ENCODE data around the gene ZNF304. TPM values are rescaled to one million over a fixed set of nuclear protein-coding genes. Genes with fewer than 3 reads are reported as not detected.
"Not testable (repeated sequence)": the region's sequence is repeated elsewhere in the genome, so short reads cannot be mapped to it uniquely, and the experiment has no call there.

ZNF304 gene
- total and polyA plus RNA-seq, 5 donors: 3.9 to 12.6 (median 10.2) TPM

DNA sequence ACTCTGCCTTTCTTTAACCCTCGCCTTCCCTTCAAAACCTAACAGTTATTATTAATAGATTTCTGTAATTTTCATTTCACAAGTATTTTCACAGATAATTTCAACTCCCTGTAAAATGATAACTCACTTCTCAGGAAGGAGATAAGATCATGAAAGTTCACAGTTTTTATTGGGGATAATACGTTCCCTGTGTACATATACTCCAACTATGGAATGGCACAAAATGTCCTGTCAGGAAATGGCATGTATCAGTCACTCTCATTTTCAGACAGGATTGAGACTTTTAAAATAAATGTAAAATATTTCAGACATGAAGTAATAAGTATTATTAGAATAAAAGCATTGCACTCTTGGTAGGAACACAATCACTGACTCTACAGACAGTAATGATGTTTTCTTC lies 11.3 kb downstream of the ZNF304 start:
- Histone ChIP-seq H3K9me3 (ENCODE audit: control insufficient read depth, low read length) (no peaks in the 10 kb centered on the region), H3K27me3 (ENCODE audit: control insufficient read depth, insufficient read depth) (no peaks in the 10 kb centered on the region), H3K4me1 (ENCODE audit: control insufficient read depth, insufficient read depth, low read length) (no peaks in the 10 kb centered on the region), H3K4me3 (ENCODE audit: low read length) (peak overlapping the region; percentile 39), H3K27ac (ENCODE audit: low read length) (peak overlapping the region; percentile 95)
- 59% methylated on average over 2 of the region's 2 CpGs for WGBS
- intact Hi-C loops (cut with DNase I): no loop called here
- no peak for DNase-seq
- no peak for ATAC-seq

- Histone ChIP-seq H3K4me3 (ENCODE audit: low read length) (peak within 1 kb of the TSS; percentile 84), H3K27me3 (ENCODE audit: control insufficient read depth, insufficient read depth) (no peaks in the 10 kb centered on the region), H3K27ac (ENCODE audit: low read length) (peak within 1 kb of the TSS; percentile 95), H3K4me1 (ENCODE audit: control insufficient read depth, insufficient read depth, low read length) (no peaks in the 10 kb centered on the region), H3K9me3 (ENCODE audit: control insufficient read depth, low read length) (no peaks in the 10 kb centered on the region)
- 2% methylated on average over 47 of the region's 47 CpGs for WGBS
- peak; percentile 94 to 97 for ATAC-seq
- peak; percentile 99 to 100 (median 100) for DNase-seq
- intact Hi-C loops (cut with DNase I): no loop called here
These were observed 12.1 kb downstream of the ZNF304 start, which contains the start of the genes TRAPPC2B and ZNF547 for GRCh38 chr19:57362997-57363687. TRAPPC2B (plus strand) TSS chr19:57363551; CDS start chr19:57364834, 1,283 bp downstream. ZNF547 (plus strand) TSS chr19:57363551; CDS start chr19:57368556, 5,005 bp downstream.

DNA sequence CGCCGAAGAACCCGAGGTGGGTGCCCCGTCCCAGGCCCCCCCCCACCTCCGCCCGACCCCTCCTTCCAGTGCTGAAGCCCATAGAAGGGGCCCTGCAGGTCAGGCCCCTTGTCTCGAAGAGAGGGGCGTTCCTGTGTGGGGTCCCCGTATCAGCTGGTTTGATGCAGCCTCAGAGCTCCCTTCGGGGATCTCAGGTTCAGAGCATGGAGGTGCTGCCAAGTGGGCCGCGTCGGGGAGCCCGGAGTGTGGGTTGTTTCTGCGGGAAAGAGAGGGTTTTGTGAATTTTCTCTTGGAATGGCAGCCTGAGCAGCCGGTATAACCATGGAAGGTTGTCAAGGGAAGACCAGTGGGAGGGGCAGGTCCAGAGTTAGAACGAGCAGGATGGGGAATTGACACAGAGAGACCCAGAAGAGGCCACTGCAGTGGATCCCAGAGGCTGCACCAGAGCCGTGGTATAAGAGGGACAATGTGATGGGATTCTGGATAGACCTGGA lies 12.7 kb downstream of the ZNF304 start:
- peak in 1 of 2 donors; percentile 9 for ATAC-seq
- intact Hi-C loops (cut with DNase I): no loop called here

DNA sequence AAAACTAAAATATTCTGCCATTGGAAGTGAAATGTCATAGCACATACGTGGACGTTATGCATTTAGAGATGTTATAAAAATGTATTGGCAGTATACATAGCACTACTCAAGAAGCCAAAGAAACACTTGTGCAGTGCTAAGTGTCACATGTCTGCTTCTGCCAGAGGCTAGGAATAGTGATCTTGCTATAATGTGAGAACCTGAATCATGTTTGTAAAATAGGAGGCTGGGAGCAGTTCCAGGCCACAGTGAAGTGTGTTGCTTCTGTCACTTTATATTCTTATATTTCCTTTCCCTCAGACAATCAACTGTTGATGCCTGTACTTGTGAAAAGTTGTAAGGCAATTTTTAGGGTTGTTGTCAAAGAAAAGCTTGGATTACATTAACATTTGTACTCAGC lies 15.7 kb downstream of the ZNF304 start:
- no peaks in the 10 kb centered on the region for H3K9me3 ChIP-seq (ENCODE audit: control insufficient read depth, low read length)
- intact Hi-C loops (cut with DNase I): no loop called here
- H3K4me1 ChIP-seq (ENCODE audit: control insufficient read depth, insufficient read depth, low read length): no peaks in the 10 kb centered on the region
- no peak overlapping the region for H3K27ac ChIP-seq (ENCODE audit: low read length)
- H3K4me3 ChIP-seq (ENCODE audit: low read length): no peak overlapping the region
- DNase-seq (no peak), ATAC-seq (no peak)
- H3K27me3 ChIP-seq (ENCODE audit: control insufficient read depth, insufficient read depth): no peaks in the 10 kb centered on the region
- WGBS: 85% methylated on average over 2 of the region's 2 CpGs

More for the DNA sequence above, 12.7 kb downstream of the ZNF304 start:
- DNase-seq: peak in 1 of 3 donors; percentile 64
- Histone ChIP-seq H3K4me3 (ENCODE audit: low read length) (peak overlapping the region; percentile 84), H3K27me3 (ENCODE audit: control insufficient read depth, insufficient read depth) (no peaks in the 10 kb centered on the region), H3K9me3 (ENCODE audit: control insufficient read depth, low read length) (no peaks in the 10 kb centered on the region), H3K27ac (ENCODE audit: low read length) (peak overlapping the region; percentile 91), H3K4me1 (ENCODE audit: control insufficient read depth, insufficient read depth, low read length) (no peaks in the 10 kb centered on the region)
- under 1% methylated on average over 18 of the region's 18 CpGs for WGBS

DNA sequence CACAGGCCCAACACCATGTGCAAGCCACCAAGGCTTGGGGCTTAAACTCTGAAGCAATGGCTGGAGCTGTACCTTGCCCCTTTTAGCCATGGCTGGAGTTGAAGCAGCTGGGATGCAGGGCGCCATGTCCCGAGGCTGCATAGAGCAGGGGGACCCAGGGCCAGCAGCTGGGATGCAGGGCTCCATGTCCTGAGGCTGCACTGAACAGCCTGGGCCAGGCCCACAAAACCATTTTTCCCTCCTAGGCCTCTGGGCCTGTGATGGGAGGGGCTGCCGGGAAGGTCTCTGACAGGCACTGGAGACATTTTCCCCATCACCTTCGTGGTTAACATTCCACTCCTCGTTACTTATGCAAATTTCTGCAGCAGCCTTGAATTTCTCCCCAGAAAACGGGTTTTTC lies 23.1 kb downstream of the ZNF304 start:
- intact Hi-C loops (cut with DNase I): no loop called here
- Histone ChIP-seq H3K4me3 (ENCODE audit: low read length) (no peak overlapping the region), H3K9me3 (ENCODE audit: control insufficient read depth, low read length) (peaks cover 8% of the 10 kb centered on the region), H3K27ac (ENCODE audit: low read length) (no peak overlapping the region), H3K27me3 (ENCODE audit: control insufficient read depth, insufficient read depth) (no peaks in the 10 kb centered on the region), H3K4me1 (ENCODE audit: control insufficient read depth, insufficient read depth, low read length) (no peaks in the 10 kb centered on the region)
- 96% methylated on average over 6 of the region's 6 CpGs for WGBS
- ATAC-seq: no peak
- DNase-seq: no peak

DNA sequence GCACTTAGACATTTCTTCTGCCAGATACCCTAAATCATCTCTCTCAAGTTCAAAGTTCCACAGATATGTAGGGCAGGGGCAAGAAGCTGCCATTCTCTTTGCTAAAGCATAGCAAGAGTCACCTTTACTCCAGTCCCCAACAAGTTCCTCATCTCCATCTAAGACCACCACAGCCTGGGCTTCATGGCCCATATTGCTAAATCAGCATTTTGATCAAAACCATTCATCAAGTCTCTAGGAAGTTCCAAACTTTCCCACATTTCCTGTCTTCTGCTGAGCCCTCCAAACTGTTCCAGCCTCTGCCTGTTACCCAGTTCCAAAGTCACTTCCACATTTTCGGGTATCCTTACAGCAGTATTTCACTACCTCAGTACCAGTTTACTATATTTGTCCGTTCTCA lies 23.6 kb downstream of the ZNF304 start:
- H3K4me3 ChIP-seq (ENCODE audit: low read length); intact Hi-C loops (cut with DNase I); H3K27ac ChIP-seq (ENCODE audit: low read length); H3K27me3 ChIP-seq (ENCODE audit: control insufficient read depth, insufficient read depth); H3K4me1 ChIP-seq (ENCODE audit: control insufficient read depth, insufficient read depth, low read length); H3K9me3 ChIP-seq (ENCODE audit: control insufficient read depth, low read length); ATAC-seq; DNase-seq: not testable (repeated sequence)
- WGBS: 97% methylated on average over 2 of the region's 2 CpGs

GRCh38 chr19:57376151-57376550 lies 25.1 kb downstream of the ZNF304 start:
- Histone ChIP-seq H3K9me3 (ENCODE audit: control insufficient read depth, low read length) (peaks cover 8% of the 10 kb centered on the region), H3K4me1 (ENCODE audit: control insufficient read depth, insufficient read depth, low read length) (no peaks in the 10 kb centered on the region), H3K4me3 (ENCODE audit: low read length) (no peak overlapping the region), H3K27me3 (ENCODE audit: control insufficient read depth, insufficient read depth) (no peaks in the 10 kb centered on the region), H3K27ac (ENCODE audit: low read length) (no peak overlapping the region)
- 93% methylated on average over 6 of the region's 6 CpGs for WGBS
- intact Hi-C loops (cut with DNase I): no loop called here
- no peak for DNase-seq
- ATAC-seq: no peak

- 95% methylated on average over 3 of the region's 3 CpGs for WGBS
- Histone ChIP-seq H3K4me3 (ENCODE audit: low read length) (no peak overlapping the region), H3K9me3 (ENCODE audit: control insufficient read depth, low read length) (peaks cover 8% of the 10 kb centered on the region), H3K27ac (ENCODE audit: low read length) (no peak overlapping the region), H3K4me1 (ENCODE audit: control insufficient read depth, insufficient read depth, low read length) (no peaks in the 10 kb centered on the region), H3K27me3 (ENCODE audit: control insufficient read depth, insufficient read depth) (no peaks in the 10 kb centered on the region)
- ATAC-seq (no peak), DNase-seq (no peak)
- intact Hi-C loops (cut with DNase I): no loop called here
These were observed 26.6 kb downstream of the ZNF304 start for GRCh38 chr19:57377498-57378146.

- DNase-seq: no peak
- H3K4me1 ChIP-seq (ENCODE audit: control insufficient read depth, insufficient read depth, low read length): no peaks in the 10 kb centered on the region
- H3K4me3 ChIP-seq (ENCODE audit: low read length): no peak overlapping the region
- peaks cover 8% of the 10 kb centered on the region for H3K9me3 ChIP-seq (ENCODE audit: control insufficient read depth, low read length)
- intact Hi-C loops (cut with DNase I): no loop called here
- ATAC-seq: no peak
- no peaks in the 10 kb centered on the region for H3K27me3 ChIP-seq (ENCODE audit: control insufficient read depth, insufficient read depth)
- no peak overlapping the region for H3K27ac ChIP-seq (ENCODE audit: low read length)
These were observed 29.9 kb downstream of the ZNF304 start for GRCh38 chr19:57380923-57381322.

DNA sequence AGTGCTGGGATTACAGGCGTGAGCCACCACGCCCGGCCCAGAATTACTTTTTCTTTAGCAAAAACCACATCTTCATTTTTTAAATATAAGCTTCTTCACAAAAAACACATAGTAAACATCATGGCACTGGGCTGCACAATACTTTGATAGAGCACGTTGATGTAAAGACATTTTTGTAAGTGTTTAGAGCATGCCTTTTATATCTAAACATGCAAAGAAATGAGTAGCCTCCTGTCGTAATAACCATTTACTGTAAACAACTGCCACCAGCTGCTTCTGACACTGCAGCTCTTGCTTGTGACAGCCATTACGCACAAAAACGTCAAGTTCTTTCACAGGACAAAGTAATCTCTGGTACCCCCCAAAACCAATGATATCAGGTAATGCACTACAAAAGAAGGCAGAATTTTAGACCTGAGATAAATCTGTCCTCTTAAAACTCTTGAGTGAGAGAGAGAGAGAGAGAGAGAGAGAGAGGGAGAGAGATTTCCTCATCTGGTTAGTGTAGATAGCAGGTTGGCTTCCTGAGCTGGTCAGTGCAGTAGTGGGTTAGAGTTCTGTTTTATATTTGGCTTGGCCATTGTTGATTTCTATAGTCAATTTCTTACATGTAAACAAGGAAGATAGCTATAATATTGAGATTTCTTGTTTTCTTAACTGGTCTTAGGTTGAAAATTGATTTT lies 31.9 kb downstream of the ZNF304 start:
- WGBS: 83% methylated on average over 7 of the region's 7 CpGs
- intact Hi-C loops (cut with DNase I): no loop called here
- ATAC-seq (no peak), DNase-seq (no peak)
- Histone ChIP-seq H3K4me3 (ENCODE audit: low read length) (no peak overlapping the region), H3K27ac (ENCODE audit: low read length) (no peak overlapping the region), H3K9me3 (ENCODE audit: control insufficient read depth, low read length) (peaks cover 2% of the 10 kb centered on the region), H3K27me3 (ENCODE audit: control insufficient read depth, insufficient read depth) (no peaks in the 10 kb centered on the region), H3K4me1 (ENCODE audit: control insufficient read depth, insufficient read depth, low read length) (no peaks in the 10 kb centered on the region)

- Histone ChIP-seq H3K27me3 (ENCODE audit: control insufficient read depth, insufficient read depth) (no peaks in the 10 kb centered on the region), H3K4me3 (ENCODE audit: low read length) (peak overlapping the region; percentile 86), H3K9me3 (ENCODE audit: control insufficient read depth, low read length) (no peaks in the 10 kb centered on the region), H3K4me1 (ENCODE audit: control insufficient read depth, insufficient read depth, low read length) (peaks cover 2% of the 10 kb centered on the region), H3K27ac (ENCODE audit: low read length) (peak overlapping the region; percentile 59)
- intact Hi-C loops (cut with DNase I): no loop called here
- no peak for ATAC-seq
- no peak for DNase-seq
- WGBS: 57% methylated on average over 11 of the region's 11 CpGs
These were observed 38.2 kb downstream of the ZNF304 start for GRCh38 chr19:57389194-57389729.

All from right cardiac atrium (tissue), 5 donors.